GM18498 (cell line): ENCODE measurements around the gene SEZ6L2.
"Not testable (repeated sequence)": the region's sequence is repeated elsewhere in the genome, so short reads cannot be mapped to it uniquely, and the experiment has no call there.

Experiments
- ATAC-seq: cut with Tn5 transposase; IDR thresholded peaks from one replicate; pipeline ENCODE4 v1.9.1; 2021; ENCODE audit warnings: mild to moderate bottlenecking, moderate library complexity; ENCODE audit not compliant: unreplicated experiment

SEZ6L2 gene

GRCh38 chr16:29910819-29911675, 11.7 kb upstream of the SEZ6L2 start:
- ATAC-seq: no peak

GRCh38 chr16:29909851-29910250, 10.5 kb upstream of the SEZ6L2 start:
- not testable (repeated sequence) for ATAC-seq

- ATAC-seq: no peak
These were observed 10.0 kb upstream of the SEZ6L2 start for GRCh38 chr16:29909391-29909790.

GRCh38 chr16:29908719-29909220, 9.4 kb upstream of the SEZ6L2 start:
- ATAC-seq: no peak

GRCh38 chr16:29907973-29908372, 8.6 kb upstream of the SEZ6L2 start:
- ATAC-seq: no peak

GRCh38 chr16:29906520-29907244, 7.3 kb upstream of the SEZ6L2 start:
- no peak for ATAC-seq

- no peak for ATAC-seq
These were observed 6.3 kb upstream of the SEZ6L2 start for GRCh38 chr16:29905668-29906067.

GRCh38 chr16:29904947-29905346, 5.6 kb upstream of the SEZ6L2 start:
- no peak for ATAC-seq

GRCh38 chr16:29903590-29903989, 4.2 kb upstream of the SEZ6L2 start:
- no peak for ATAC-seq

- no peak for ATAC-seq
These were observed 2.2 kb upstream of the SEZ6L2 start for GRCh38 chr16:29901607-29901945.

GRCh38 chr16:29900888-29901606, 1.7 kb upstream of the SEZ6L2 start:
- ATAC-seq: no peak

- no peak for ATAC-seq
These were observed 945 bp upstream of the SEZ6L2 start, which contains the start of gene ASPHD1 for GRCh38 chr16:29900102-29900887. ASPHD1 (plus strand) TSS chr16:29900488; CDS start chr16:29900972, 484 bp downstream.

GRCh38 chr16:29898804-29899515, 390 bp downstream of the SEZ6L2 start:
- ATAC-seq: no peak

- ATAC-seq: no peak
These were observed 1.1 kb downstream of the SEZ6L2 start for GRCh38 chr16:29898135-29898803.

- no peak for ATAC-seq
These were observed 2.0 kb downstream of the SEZ6L2 start for GRCh38 chr16:29897333-29897732.

GRCh38 chr16:29896841-29897240, 2.5 kb downstream of the SEZ6L2 start:
- no peak for ATAC-seq

GRCh38 chr16:29894352-29894751, 5.0 kb downstream of the SEZ6L2 start:
- ATAC-seq: no peak

- no peak for ATAC-seq
These were observed 5.8 kb downstream of the SEZ6L2 start for GRCh38 chr16:29893553-29893952.

GRCh38 chr16:29892458-29892813, 6.9 kb downstream of the SEZ6L2 start:
- no peak for ATAC-seq
